Kidney (tissue), 14 donors: Measurements from ENCODE around the gene PLD5. TPM values are rescaled to one million over a fixed set of nuclear protein-coding genes. Genes with fewer than 3 reads are reported as not detected.
A peak's percentile ranks its signal among the peaks of the same experiment; 100 is the strongest.

ENCODE experiments used
- DNase-seq, 5 donors: peaks; one replicate each; pipeline ENCODE4 v3.0.0-alpha.2; 2013 to 2020
- FAIRE-seq: peaks from 2 replicates; lab custom pipeline; 2012; peaks lifted over from hg19 to GRCh38; lab: Jason Lieb, UNC
- H3K27ac ChIP-seq, 2 donors: one replicate each; pipeline ENCODE4 v1.7.0; 2013; ENCODE audit warnings: low read depth in 2 of 2, low read length in 2 of 2, inconsistent platforms in 1 of 2
- H3K27me3 ChIP-seq: one replicate; pipeline ENCODE4 v1.7.1; 2013; ENCODE audit warnings: low read length, inconsistent platforms; ENCODE audit not compliant: control insufficient read depth, insufficient read depth
- H3K36me3 ChIP-seq, 3 donors: one replicate each; pipeline versions ENCODE4 v1.7.0 to v1.7.1; 2013; ENCODE audit warnings: low read length in 3 of 3, control low read depth in 1 of 3, inconsistent platforms in 1 of 3; ENCODE audit not compliant: insufficient read depth in 3 of 3, control insufficient read depth in 2 of 3
- H3K4me1 ChIP-seq, 3 donors: one replicate each; pipeline versions ENCODE4 v1.7.0 to v1.7.1; 2013; ENCODE audit warnings: low read length in 3 of 3, inconsistent platforms in 1 of 3, low read depth in 1 of 3; ENCODE audit not compliant: control insufficient read depth in 2 of 3, insufficient read depth in 2 of 3
- H3K4me3 ChIP-seq, 3 donors: one replicate each; pipeline versions ENCODE4 v1.7.0 to v1.8.1; 2013; ENCODE audit warnings: low read length in 3 of 3, control low read depth in 1 of 3, inconsistent platforms in 1 of 3
- H3K9ac ChIP-seq, 3 donors: one replicate each; pipeline versions ENCODE4 v1.7.0 to v1.7.1; 2013; ENCODE audit warnings: low read length in 3 of 3, control low read depth in 1 of 3, inconsistent platforms in 1 of 3
- H3K9me3 ChIP-seq, 3 donors: one replicate each; pipeline versions ENCODE4 v1.7.0 to v1.7.1; 2013; ENCODE audit warnings: low read length in 3 of 3, control low read depth in 1 of 3, inconsistent platforms in 1 of 3; ENCODE audit not compliant: control insufficient read depth in 2 of 3, insufficient read depth in 1 of 3
- CTCF ChIP-seq: IDR thresholded peaks from 3 replicates; pipeline ENCODE4 v1.5.1; 2012; ENCODE audit warnings: mild to moderate bottlenecking, moderate library complexity, borderline replicate concordance; ENCODE audit not compliant: insufficient read depth; ENCODE audit errors: extremely low read depth
- intact Hi-C: fragments of 100-400 bp; cut with DNase I; formaldehyde crosslinking; loops from one replicate; pipeline ENCODE4 v1.11.1; 2022
- polyA plus RNA-seq: library from polyadenylated mRNA; stranded (reverse); fragments of 350-450 nt; fragmentation: Illumina TruSeq; extraction: RNeasy Lipid Tissue Mini Kit (QIAGEN cat#74804); gene quantifications from one replicate; pipeline ENCODE4 v1.2.3, GENCODE V29; 2014; ENCODE audit warnings: low read depth, low replicate concordance; ENCODE audit not compliant: insufficient read depth
- total RNA-seq: library from RNA; stranded (reverse); fragmentation: NEBNext Ultra II Directional; extraction: Animal tissue kit (Norgen Biotek cat#: 25700); gene quantifications from one replicate; pipeline ENCODE4 v1.2.1, GENCODE V29; 2021
- donor health status: control.
- donor health status: control.
- donor health status: control.
- donor health status: control.
- donor health status: control.
- donor health status: DM: yes; HTN: yes; CAD: no.
- donor health status: Normal renal cell carcinoma (clear cell type).

The PLD5 gene
- total and polyA plus RNA-seq, 2 donors from 2014 or later, result 0.24 to 0.47 TPM

GRCh38 chr1:242083742-242084141, 440.8 kb downstream of the PLD5 start:
- FAIRE-seq (no peak), DNase-seq (no peak)
- no peaks in the 10 kb centered on the region for H3K36me3 ChIP-seq
- no peak for TF ChIP-seq CTCF
- H3K9ac ChIP-seq, result no peak overlapping the region
- intact Hi-C loops, result no loop called here
- no peak overlapping the region for H3K27ac ChIP-seq
- no peaks in the 10 kb centered on the region for H3K9me3 ChIP-seq
- no peak overlapping the region for H3K4me3 ChIP-seq
- no peaks in the 10 kb centered on the region for H3K4me1 ChIP-seq
- H3K27me3 ChIP-seq, result no peaks in the 10 kb centered on the region

GRCh38 chr1:242081446-242081845, 443.1 kb downstream of the PLD5 start:
- Histone ChIP-seq H3K4me3 (no peak overlapping the region), H3K9ac (no peak overlapping the region), H3K9me3 (no peaks in the 10 kb centered on the region), H3K4me1 (no peaks in the 10 kb centered on the region), H3K27ac (no peak overlapping the region), H3K27me3 (no peaks in the 10 kb centered on the region), H3K36me3 (no peaks in the 10 kb centered on the region)
- DNase-seq, result peak in 1 of 5 donors; percentile 21
- TF ChIP-seq CTCF, result no peak
- no peak for FAIRE-seq
- intact Hi-C loops, result no loop called here

- intact Hi-C loops, result no loop called here
Measured at GRCh38 chr1:242065813-242066212, 458.7 kb downstream of the PLD5 start.

More at GRCh38 chr1:242065813-242066212, 458.7 kb downstream of the PLD5 start:
- Histone ChIP-seq H3K27ac (no peak overlapping the region), H3K36me3 (no peaks in the 10 kb centered on the region), H3K27me3 (no peaks in the 10 kb centered on the region), H3K9me3 (no peaks in the 10 kb centered on the region), H3K9ac (no peak overlapping the region), H3K4me3 (no peak overlapping the region), H3K4me1 (no peaks in the 10 kb centered on the region)
- FAIRE-seq (no peak), DNase-seq (no peak)
- TF ChIP-seq CTCF, result no peak
